Sigmoid colon (tissue), 7 donors: ENCODE measurements around the gene MAPK8IP3. TPM values are rescaled to one million over a fixed set of nuclear protein-coding genes. Genes with fewer than 3 reads are reported as not detected.

Experiments used
- DNase-seq: peaks from one replicate; pipeline ENCODE4 v3.0.0-alpha.2; 2019
- H3K27ac ChIP-seq, 4 donors: fragments of 200-600 bp; sonication (generic); one replicate each; pipeline ENCODE4 v1.5.1; 2016 to 2019; ENCODE audit warnings: mild to moderate bottlenecking in 1 of 4
- H3K27me3 ChIP-seq, 3 donors: fragments of 200-600 bp; sonication (generic); one replicate each; pipeline ENCODE4 v1.5.1; 2019; ENCODE audit warnings: mild to moderate bottlenecking in 1 of 3
- H3K36me3 ChIP-seq, 4 donors: fragments of 200-600 bp; sonication (generic); one replicate each; pipeline ENCODE4 v1.5.1; 2016 to 2019
- H3K4me1 ChIP-seq, 4 donors: fragments of 200-600 bp; sonication (generic); one replicate each; pipeline ENCODE4 v1.5.1; 2017 to 2019
- H3K4me3 ChIP-seq, 4 donors: fragments of 200-600 bp; sonication (generic); one replicate each; pipeline ENCODE4 v1.5.1; 2017 to 2019; ENCODE audit warnings: mild to moderate bottlenecking in 2 of 4, moderate library complexity in 1 of 4
- H3K9me3 ChIP-seq, 4 donors: fragments of 200-600 bp in 3 of 4; sonication (generic) in 3 of 4; one replicate each; pipeline versions ENCODE4 v1.5.1 to v1.6.1; 2013 to 2019
- EP300 ChIP-seq, 4 donors: sonication (generic); formaldehyde crosslinking; IDR thresholded peaks; one replicate each; pipeline ENCODE4 v1.6.1; 2017; ENCODE audit warnings: antibody characterized with exemption in 4 of 4
- POLR2A ChIP-seq, 2 donors: fragments of 450-650 bp; IDR thresholded peaks; one replicate each; pipeline ENCODE4 v1.6.1; 2016; ENCODE audit warnings: antibody characterized with exemption in 2 of 2, mild to moderate bottlenecking in 2 of 2, moderate library complexity in 2 of 2
- POLR2AphosphoS5 ChIP-seq, 4 donors: sonication (generic); formaldehyde crosslinking; IDR thresholded peaks; one replicate each; pipeline ENCODE4 v1.6.1; 2017; ENCODE audit warnings: antibody characterized with exemption in 4 of 4
- WGBS, 2 donors: extraction: QIAGEN DNeasy Blood & Tissue Kit; methylation state at CpG; one replicate each; pipeline ENCODE4 v1.1.7; 2013; 5-methylcytosine and 5-hydroxymethylcytosine counted together
- intact Hi-C: fragments of 100-400 bp; cut with DNase I; formaldehyde crosslinking; loops from one replicate; pipeline ENCODE4 v1.15.1; 2023
- polyA plus RNA-seq, 3 donors: library from polyadenylated mRNA; stranded (reverse); fragments of 200-250 nt; gene quantifications; one replicate each; pipeline ENCODE4 v1.2.3, GENCODE V29; 2013
- total RNA-seq, 4 donors: library from RNA; depleted of rRNA; stranded (reverse); fragments of >200 nt; gene quantifications; one replicate each; pipeline ENCODE4 v1.1.0, GENCODE V29; 2016
- TF ChIP-seq, protein P1 (sequence below), 4 experiments: fragments of 450-650 bp in 3 of 4; fragments of 200-600 bp in 1 of 4; IDR thresholded peaks; one replicate each; pipeline ENCODE4 v1.5.1; 2016 to 2019; ENCODE audit warnings: antibody characterized with exemption in 4 of 4, mild to moderate bottlenecking in 3 of 4, moderate library complexity in 2 of 4
- donor health status: healthy with polysubstance abuse.
- donor health status: Bipolar disorder and iron deficiency.
- donor health status: healthy.

Gene MAPK8IP3
- total and polyA plus RNA-seq, 7 donors: 3.6 to 80.9 (median 22.4) TPM

- TF ChIP-seq, protein P1, sequence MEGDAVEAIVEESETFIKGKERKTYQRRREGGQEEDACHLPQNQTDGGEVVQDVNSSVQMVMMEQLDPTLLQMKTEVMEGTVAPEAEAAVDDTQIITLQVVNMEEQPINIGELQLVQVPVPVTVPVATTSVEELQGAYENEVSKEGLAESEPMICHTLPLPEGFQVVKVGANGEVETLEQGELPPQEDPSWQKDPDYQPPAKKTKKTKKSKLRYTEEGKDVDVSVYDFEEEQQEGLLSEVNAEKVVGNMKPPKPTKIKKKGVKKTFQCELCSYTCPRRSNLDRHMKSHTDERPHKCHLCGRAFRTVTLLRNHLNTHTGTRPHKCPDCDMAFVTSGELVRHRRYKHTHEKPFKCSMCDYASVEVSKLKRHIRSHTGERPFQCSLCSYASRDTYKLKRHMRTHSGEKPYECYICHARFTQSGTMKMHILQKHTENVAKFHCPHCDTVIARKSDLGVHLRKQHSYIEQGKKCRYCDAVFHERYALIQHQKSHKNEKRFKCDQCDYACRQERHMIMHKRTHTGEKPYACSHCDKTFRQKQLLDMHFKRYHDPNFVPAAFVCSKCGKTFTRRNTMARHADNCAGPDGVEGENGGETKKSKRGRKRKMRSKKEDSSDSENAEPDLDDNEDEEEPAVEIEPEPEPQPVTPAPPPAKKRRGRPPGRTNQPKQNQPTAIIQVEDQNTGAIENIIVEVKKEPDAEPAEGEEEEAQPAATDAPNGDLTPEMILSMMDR (IDR thresholded peaks at IDR 0.05): no peak
- no peak for TF ChIP-seq EP300 (IDR thresholded peaks at IDR 0.05)
- TF ChIP-seq POLR2AphosphoS5 (IDR thresholded peaks at IDR 0.05): no peak
- TF ChIP-seq POLR2A (IDR thresholded peaks at IDR 0.05): no peak
- Histone ChIP-seq H3K36me3 (peaks cover 7 to 86% (median 32%) of the 10 kb centered on the region in 4 donors), H3K4me3 (no peak overlapping the region), H3K27me3 (no peaks in the 10 kb centered on the region), H3K27ac (no peak overlapping the region), H3K4me1 (peaks cover 0 to 3% (median 0%) of the 10 kb centered on the region in 4 donors), H3K9me3 (no peaks in the 10 kb centered on the region)
- intact Hi-C loops: no loop called here
- DNase-seq: no peak
- 95% methylated on average over 21 of the region's 21 CpGs for WGBS, 2 donors
Measured at GRCh38 chr16:1691956-1692355, 14.0 kb upstream of the MAPK8IP3 start.

GRCh38 chr16:1696863-1697262 lies 9.1 kb upstream of the MAPK8IP3 start:
- TF ChIP-seq, protein P1 (IDR thresholded peaks at IDR 0.05): no peak
- no peak overlapping the region for H3K27ac ChIP-seq
- no peak for DNase-seq
- peaks cover 0 to 77% (median 31%) of the 10 kb centered on the region in 4 donors for H3K36me3 ChIP-seq
- intact Hi-C loops: no loop called here
- H3K27me3 ChIP-seq: no peaks in the 10 kb centered on the region
- H3K4me3 ChIP-seq: no peak overlapping the region
- H3K4me1 ChIP-seq: peaks cover 0 to under 1% (median 0%) of the 10 kb centered on the region in 4 donors
- no peaks in the 10 kb centered on the region for H3K9me3 ChIP-seq
- 97% methylated on average over 5 of the region's 5 CpGs for WGBS, 2 donors

GRCh38 chr16:1698680-1699079 lies 7.3 kb upstream of the MAPK8IP3 start:
- WGBS, 2 donors: 93 to 96% methylated on average over 10 of the region's 10 CpGs

GRCh38 chr16:1700246-1700645 lies 5.7 kb upstream of the MAPK8IP3 start:
- H3K27me3 ChIP-seq: no peaks in the 10 kb centered on the region
- intact Hi-C loops: loop anchor here (5.0 kb wide), 1 partner anchor 567 kb away; the partner anchor contains the start of gene RNPS1
- WGBS, 2 donors: 93 to 96% methylated on average over 3 of the region's 3 CpGs
- no peak for DNase-seq
- no peak overlapping the region for H3K27ac ChIP-seq
- peaks cover 0 to 53% (median 10%) of the 10 kb centered on the region in 4 donors for H3K36me3 ChIP-seq
- TF ChIP-seq, protein P1 (IDR thresholded peaks at IDR 0.05): no peak
- TF ChIP-seq POLR2AphosphoS5 (IDR thresholded peaks at IDR 0.05) (no peak), EP300 (IDR thresholded peaks at IDR 0.05) (no peak)
- no peak overlapping the region for H3K4me3 ChIP-seq
- peaks cover 0 to 8% (median 6%) of the 10 kb centered on the region in 4 donors for H3K4me1 ChIP-seq
- H3K9me3 ChIP-seq: no peaks in the 10 kb centered on the region

More at GRCh38 chr16:1698680-1699079, 7.3 kb upstream of the MAPK8IP3 start:
- no peak for DNase-seq
- TF ChIP-seq EP300 (IDR thresholded peaks at IDR 0.05): no peak
- no peak for TF ChIP-seq POLR2AphosphoS5 (IDR thresholded peaks at IDR 0.05)
- TF ChIP-seq, protein P1 (IDR thresholded peaks at IDR 0.05): no peak
- no peak for TF ChIP-seq POLR2A (IDR thresholded peaks at IDR 0.05)
- Histone ChIP-seq H3K27ac (no peak overlapping the region), H3K4me1 (no peaks in the 10 kb centered on the region), H3K36me3 (peaks cover 0 to 68% (median 14%) of the 10 kb centered on the region in 4 donors), H3K9me3 (no peaks in the 10 kb centered on the region), H3K27me3 (no peaks in the 10 kb centered on the region), H3K4me3 (no peak overlapping the region)
- intact Hi-C loops: no loop called here
